ENCODE data around the gene NIPA2.

NIPA2 gene

DNA sequence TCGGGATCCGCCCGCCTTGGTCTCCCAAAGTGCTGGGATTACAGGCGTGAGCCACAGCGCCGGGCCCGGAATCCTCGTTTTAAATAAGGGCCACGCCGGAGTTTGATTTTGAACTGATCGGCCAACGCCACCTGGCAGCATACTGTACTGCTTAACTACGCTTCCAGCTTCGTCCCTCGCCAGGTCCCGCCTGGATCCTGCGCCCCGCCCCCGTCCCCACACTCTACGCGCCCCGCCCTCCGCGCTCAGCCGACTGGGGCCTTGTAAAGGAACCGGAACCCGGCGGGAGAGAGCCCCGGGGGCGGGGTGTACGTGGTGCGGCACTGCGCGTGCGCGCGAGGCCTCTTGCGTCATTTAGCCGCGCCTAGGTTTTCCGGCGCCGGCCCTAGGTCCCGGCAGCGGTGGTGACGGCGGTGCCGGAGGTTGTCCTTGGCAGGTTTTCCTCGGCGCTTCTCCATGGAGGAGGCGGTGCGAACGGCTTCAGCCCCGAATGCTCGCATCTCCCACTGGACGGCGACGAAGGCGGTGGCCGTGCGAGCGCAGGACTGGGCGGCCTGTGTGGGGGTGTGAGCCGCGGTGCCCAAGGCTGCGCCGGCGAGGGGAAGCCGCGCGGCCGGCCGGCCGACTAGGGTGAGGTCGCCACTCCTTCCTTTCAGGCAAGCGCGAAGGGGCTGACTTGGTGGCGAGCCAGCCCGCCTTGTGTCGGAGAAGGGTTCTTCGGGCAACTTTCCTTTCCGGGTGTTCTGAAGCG is at the start of gene NIPA2 (continued):
- TF ChIP-seq, protein P1, sequence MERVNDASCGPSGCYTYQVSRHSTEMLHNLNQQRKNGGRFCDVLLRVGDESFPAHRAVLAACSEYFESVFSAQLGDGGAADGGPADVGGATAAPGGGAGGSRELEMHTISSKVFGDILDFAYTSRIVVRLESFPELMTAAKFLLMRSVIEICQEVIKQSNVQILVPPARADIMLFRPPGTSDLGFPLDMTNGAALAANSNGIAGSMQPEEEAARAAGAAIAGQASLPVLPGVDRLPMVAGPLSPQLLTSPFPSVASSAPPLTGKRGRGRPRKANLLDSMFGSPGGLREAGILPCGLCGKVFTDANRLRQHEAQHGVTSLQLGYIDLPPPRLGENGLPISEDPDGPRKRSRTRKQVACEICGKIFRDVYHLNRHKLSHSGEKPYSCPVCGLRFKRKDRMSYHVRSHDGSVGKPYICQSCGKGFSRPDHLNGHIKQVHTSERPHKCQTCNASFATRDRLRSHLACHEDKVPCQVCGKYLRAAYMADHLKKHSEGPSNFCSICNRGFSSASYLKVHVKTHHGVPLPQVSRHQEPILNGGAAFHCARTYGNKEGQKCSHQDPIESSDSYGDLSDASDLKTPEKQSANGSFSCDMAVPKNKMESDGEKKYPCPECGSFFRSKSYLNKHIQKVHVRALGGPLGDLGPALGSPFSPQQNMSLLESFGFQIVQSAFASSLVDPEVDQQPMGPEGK (tag by site-specific recombination; IDR thresholded peaks at IDR 0.05): peak; percentile 80
- no peak for TF ChIP-seq ZNF654 (tag by site-specific recombination; IDR thresholded peaks at IDR 0.05; ENCODE audit: low read depth)
- no peak for TF ChIP-seq ZNF184 (tag by site-specific recombination; IDR thresholded peaks at IDR 0.05)
- TF ChIP-seq ZNF341 (tag by site-specific recombination; IDR thresholded peaks at IDR 0.05; ENCODE audit: low read depth): peak; percentile 11; the same call in 1 of the 2 replicates
- TF ChIP-seq ZNF16 (tag by site-specific recombination; IDR thresholded peaks at IDR 0.05; ENCODE audit: low read depth): no peak
- TF ChIP-seq EGR2 (tag by site-specific recombination; IDR thresholded peaks at IDR 0.05; ENCODE audit: low read depth): peak; percentile 18
- 0 out of 2 replicates have a peak, but pooled peaks have one; percentile 16 for TF ChIP-seq GLIS1 (tag by site-specific recombination; IDR thresholded peaks at IDR 0.05)
- TF ChIP-seq ZIC2 (tag by site-specific recombination; IDR thresholded peaks at IDR 0.05): 0 out of 2 replicates have a peak, but pooled peaks have one; percentile 11
- peak; percentile 77 for TF ChIP-seq KLF9 (tag by site-specific recombination; IDR thresholded peaks at IDR 0.05; ENCODE audit: low read depth)
- TF ChIP-seq, protein P2, sequence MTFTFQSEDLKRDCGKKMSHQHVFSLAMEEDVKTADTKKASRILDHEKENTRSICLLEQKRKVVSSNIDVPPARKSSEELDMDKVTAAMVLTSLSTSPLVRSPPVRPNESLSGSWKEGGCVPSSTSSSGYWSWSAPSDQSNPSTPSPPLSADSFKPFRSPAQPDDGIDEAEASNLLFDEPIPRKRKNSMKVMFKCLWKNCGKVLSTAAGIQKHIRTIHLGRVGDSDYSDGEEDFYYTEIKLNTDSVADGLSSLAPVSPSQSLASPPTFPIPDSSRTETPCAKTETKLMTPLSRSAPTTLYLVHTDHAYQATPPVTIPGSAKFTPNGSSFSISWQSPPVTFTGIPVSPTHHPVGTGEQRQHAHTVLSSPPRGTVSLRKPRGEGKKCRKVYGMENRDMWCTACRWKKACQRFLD (tag by site-specific recombination; IDR thresholded peaks at IDR 0.05): peak; percentile 89
- peak; percentile 83 for TF ChIP-seq ZBTB17 (tag by site-specific recombination; IDR thresholded peaks at IDR 0.05)
- TF ChIP-seq ZNF223 (tag by site-specific recombination; IDR thresholded peaks at IDR 0.05): peak; percentile 75
- 0 out of 2 replicates have a peak, but pooled peaks have one; percentile 7 for TF ChIP-seq ZEB2 (tag by site-specific recombination; IDR thresholded peaks at IDR 0.05)
- peak; percentile 65 for TF ChIP-seq ZNF10 (tag by site-specific recombination; IDR thresholded peaks at IDR 0.05)
- TF ChIP-seq, protein P3, sequence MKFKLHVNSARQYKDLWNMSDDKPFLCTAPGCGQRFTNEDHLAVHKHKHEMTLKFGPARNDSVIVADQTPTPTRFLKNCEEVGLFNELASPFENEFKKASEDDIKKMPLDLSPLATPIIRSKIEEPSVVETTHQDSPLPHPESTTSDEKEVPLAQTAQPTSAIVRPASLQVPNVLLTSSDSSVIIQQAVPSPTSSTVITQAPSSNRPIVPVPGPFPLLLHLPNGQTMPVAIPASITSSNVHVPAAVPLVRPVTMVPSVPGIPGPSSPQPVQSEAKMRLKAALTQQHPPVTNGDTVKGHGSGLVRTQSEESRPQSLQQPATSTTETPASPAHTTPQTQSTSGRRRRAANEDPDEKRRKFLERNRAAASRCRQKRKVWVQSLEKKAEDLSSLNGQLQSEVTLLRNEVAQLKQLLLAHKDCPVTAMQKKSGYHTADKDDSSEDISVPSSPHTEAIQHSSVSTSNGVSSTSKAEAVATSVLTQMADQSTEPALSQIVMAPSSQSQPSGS (tag by site-specific recombination; IDR thresholded peaks at IDR 0.05; ENCODE audit: low read depth): 0 out of 2 replicates have a peak, but pooled peaks have one; percentile 4
- TF ChIP-seq ZNF335 (tag by site-specific recombination; conservative IDR thresholded peaks at IDR 0.05): peak; percentile 77
- TF ChIP-seq ZFP69B (tag by site-specific recombination; IDR thresholded peaks at IDR 0.05): no peak
- TF ChIP-seq, protein P4, sequence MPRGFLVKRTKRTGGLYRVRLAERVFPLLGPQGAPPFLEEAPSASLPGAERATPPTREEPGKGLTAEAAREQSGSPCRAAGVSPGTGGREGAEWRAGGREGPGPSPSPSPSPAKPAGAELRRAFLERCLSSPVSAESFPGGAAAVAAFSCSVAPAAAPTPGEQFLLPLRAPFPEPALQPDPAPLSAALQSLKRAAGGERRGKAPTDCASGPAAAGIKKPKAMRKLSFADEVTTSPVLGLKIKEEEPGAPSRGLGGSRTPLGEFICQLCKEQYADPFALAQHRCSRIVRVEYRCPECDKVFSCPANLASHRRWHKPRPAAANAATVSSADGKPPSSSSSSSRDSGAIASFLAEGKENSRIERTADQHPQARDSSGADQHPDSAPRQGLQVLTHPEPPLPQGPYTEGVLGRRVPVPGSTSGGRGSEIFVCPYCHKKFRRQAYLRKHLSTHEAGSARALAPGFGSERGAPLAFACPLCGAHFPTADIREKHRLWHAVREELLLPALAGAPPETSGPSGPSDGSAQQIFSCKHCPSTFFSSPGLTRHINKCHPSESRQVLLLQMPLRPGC (tag by site-specific recombination; IDR thresholded peaks at IDR 0.05): 0 out of 2 replicates have a peak, but pooled peaks have one; percentile 1
- TF ChIP-seq ZNF311 (tag by site-specific recombination; IDR thresholded peaks at IDR 0.05; ENCODE audit: borderline replicate concordance): no peak

DNA sequence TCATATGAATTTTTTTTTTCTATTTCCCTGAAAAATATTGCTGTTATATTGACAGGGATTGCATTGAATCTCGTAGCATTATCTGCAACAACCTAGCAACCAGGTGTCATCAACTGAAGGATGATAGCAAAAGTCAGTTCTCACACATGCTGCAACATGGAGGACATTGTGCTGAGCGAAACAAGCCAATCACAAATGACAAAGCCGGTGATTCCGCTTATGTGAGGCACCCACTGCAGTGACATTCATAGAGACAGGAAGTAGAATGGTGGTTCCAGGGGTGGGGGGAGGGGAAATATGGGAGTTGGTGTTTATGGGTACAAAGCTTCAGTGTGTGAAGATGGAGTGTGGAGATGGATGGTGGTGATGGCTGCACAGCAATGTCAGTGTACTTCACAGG is 44.4 kb upstream of the NIPA2 start:
- no peak overlapping the region for H3K27ac ChIP-seq (ENCODE audit: extremely low read depth, low read depth, low read length)
- ChIA-PET CTCF (no interaction called here), POLR2A (no interaction called here)
- peaks cover 2% of the 10 kb centered on the region; the same call in 1 of the 2 replicates for H3K9me3 ChIP-seq (ENCODE audit: control insufficient read depth, insufficient read depth, low read depth, low read length)
- TF ChIP-seq BCL11A (tag by site-specific recombination; IDR thresholded peaks at IDR 0.05; ENCODE audit: low read depth): no peak
- TF ChIP-seq ZBTB17 (tag by site-specific recombination; IDR thresholded peaks at IDR 0.05): no peak
- TF ChIP-seq ZNF571 (tag by site-specific recombination; IDR thresholded peaks at IDR 0.05): no peak
- H3K4me1 ChIP-seq (ENCODE audit: control insufficient read depth, insufficient read depth, low read length): no peaks in the 10 kb centered on the region; the same call in 1 of the 2 replicates
- no peaks in the 10 kb centered on the region; a peak in 1 of 3 replicates for H3K36me3 ChIP-seq (ENCODE audit: control insufficient read depth in 2 of 2, insufficient read depth in 1 of 2, low read length in 2 of 2)
- no peak overlapping the region for H3K4me3 ChIP-seq (ENCODE audit: low read depth, low read length)
